Dedifferentiated amniotic fluid mesenchymal stem cell (primary cell): ENCODE results near the gene ATXN10.
"Not testable (repeated sequence)": the region's sequence is repeated elsewhere in the genome, so short reads cannot be mapped to it uniquely, and the experiment has no call there.

ENCODE experiments used
- DNase-seq: peaks from one replicate; pipeline ENCODE4 v3.0.0-alpha.2; 2016; ENCODE audit errors: extremely low spot score

ATXN10 gene

GRCh38 chr22:45671783-45672563 is at the start of gene ATXN10:
ATXN10 (plus strand) TSS chr22:45671834; CDS start chr22:45672064, 230 bp downstream.
- DNase-seq = no peak

DNA sequence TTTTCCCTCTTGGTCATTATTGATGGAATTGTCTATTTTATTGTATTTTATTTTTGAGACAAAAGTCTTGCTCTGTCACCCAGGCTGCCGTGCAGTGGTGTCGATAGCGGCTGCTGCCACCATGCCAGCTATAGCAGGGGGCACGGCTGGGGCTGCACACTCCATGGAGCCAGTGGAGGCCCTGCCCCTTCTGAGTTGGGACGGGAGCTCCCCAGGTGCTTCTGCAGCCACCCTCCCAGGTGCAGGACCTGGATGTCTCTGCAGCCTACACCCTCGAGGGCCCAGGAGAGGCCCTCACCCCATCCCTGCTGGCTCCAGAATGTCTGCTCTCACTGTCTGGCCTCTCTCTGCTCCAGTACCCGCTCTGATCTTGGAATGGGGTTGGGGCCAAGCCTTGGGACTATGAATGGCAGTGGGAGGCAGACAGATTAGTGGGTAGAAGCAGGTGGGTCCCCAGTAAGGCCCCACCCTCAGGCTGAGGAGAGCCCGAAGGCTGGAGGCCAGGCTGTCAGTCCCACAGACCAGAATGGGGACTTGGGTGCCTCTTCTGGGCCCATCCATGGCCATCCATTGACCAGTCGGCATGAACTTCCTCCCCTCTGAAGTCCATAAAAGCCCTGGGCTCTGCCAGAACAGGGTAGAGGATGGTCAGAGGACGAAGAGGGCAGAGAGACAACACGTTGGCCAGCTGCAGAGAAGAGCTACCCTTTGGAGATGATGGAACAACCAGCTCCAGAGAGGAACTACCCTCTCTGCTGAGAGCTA is 49.6 kb upstream of the ATXN10 start:
- no peak for DNase-seq

- not testable (repeated sequence) for DNase-seq
Measured at GRCh38 chr22:45623464-45624145, 48.0 kb upstream of the ATXN10 start.

DNA sequence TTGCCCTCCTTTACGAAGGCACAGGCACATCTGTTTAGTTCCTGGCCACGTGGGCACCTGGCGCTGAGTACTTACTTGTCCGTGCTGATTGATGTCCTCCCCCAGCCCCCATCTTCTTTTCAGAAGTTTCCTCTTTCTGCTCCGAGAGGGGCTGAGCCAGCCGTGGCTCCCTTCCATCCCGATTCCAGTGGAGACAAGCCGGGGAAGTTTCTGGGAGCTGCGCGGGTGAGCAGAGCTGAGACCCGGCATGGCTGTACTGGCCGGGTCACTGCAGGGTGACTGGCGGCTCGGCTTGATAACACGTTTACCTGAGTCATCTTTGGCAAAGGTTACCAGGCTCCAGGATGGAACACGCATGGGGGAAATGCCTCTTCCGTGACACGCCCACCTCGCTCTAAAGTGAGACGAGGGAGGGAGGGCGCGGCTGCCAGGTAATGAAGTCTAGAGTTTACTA is 45.4 kb upstream of the ATXN10 start:
- DNase-seq = no peak

DNA sequence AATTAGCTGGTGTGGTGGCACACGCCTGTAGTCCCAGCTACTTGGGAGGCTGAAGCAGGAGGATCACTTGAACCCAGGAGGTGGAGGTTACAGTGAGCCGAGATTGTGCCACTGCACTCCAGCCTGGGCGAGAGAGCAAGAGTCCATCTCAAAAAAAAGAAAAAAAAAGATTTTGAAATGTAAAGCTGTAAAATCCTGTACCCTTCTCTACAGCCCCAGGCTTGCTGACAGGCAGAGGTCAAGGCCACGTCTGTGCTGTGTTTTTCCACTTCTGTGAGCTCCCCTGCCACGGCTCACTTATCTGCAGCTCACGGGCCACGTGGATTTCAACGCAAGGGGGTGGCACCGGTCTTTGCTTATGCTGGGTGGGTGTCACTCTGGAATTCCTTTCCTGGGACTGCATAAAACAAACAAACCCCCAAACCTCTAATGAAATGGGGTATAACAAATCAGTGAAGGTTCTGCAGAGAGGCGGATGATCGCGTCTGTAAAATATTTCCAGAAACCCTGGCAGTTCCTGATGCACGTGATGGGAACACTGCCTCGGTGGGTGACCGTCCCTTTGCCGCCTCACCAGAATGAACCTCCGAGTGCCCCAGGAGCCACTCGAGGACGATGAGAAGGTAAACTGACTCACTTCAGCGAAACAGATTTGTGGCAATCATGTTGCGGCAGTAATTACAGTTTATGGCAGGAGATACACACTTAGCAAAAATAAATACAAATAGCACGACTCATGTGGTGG is 44.0 kb upstream of the ATXN10 start:
- DNase-seq = no peak

GRCh38 chr22:45628515-45628914 is 43.1 kb upstream of the ATXN10 start:
- no peak for DNase-seq

GRCh38 chr22:45629469-45630089 is 42.1 kb upstream of the ATXN10 start:
- DNase-seq = no peak

GRCh38 chr22:45630436-45630835 is 41.2 kb upstream of the ATXN10 start:
- no peak for DNase-seq

- DNase-seq = no peak
Measured at GRCh38 chr22:45631140-45631840, 40.3 kb upstream of the ATXN10 start.

DNA sequence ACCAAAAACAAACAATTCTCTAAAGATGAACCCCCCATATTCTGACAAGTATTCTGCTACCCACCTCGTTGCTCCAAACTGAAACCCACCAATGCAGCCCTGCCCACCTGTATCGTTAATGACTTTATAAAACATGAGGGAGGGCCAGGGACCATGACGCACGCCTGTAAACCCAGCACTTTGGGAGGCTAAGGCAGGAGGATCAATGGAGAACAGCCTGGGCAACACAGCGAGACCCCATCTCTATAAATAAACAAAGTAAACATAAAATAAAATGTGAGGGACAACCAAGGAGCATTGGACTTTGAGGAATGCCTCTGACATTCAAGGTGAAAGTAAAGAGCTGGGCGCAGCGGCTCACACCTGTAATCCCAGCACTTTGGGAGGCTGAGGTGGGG is 39.8 kb upstream of the ATXN10 start:
- no peak for DNase-seq

DNA sequence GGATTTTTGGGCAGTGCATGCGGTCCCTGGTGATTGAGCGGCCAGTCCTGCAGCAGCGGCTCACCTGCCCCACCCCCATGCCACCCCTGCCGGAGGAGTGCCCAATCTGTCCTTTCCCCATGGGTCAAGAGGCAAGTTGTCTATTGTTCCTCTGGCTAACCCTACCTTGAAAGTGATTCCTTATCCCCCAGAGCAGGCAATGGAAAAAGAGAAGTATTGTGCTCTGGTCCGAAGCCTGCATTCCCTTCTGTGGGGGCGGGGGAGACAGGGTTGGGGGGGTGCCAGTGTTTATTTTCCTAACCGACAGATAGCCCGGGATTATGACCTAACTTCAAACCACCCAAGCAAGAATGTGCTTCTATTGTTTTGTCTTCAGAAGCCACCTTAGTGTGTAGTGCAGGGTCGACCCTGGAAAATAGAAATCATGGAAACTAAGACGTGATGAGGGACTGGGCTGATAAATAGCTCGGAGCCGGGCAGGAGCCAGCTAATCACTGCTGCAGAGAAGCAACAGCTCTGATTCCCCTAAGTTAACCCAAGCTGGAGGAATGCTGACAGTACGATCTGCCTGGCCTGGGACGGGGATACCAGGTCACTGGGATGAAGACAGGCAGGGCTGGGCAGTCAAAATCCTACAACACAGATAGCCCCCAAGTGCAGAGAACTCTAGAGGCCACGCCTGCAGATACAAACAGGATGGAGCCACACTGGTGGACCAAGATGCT is 38.7 kb upstream of the ATXN10 start:
- no peak for DNase-seq

DNA sequence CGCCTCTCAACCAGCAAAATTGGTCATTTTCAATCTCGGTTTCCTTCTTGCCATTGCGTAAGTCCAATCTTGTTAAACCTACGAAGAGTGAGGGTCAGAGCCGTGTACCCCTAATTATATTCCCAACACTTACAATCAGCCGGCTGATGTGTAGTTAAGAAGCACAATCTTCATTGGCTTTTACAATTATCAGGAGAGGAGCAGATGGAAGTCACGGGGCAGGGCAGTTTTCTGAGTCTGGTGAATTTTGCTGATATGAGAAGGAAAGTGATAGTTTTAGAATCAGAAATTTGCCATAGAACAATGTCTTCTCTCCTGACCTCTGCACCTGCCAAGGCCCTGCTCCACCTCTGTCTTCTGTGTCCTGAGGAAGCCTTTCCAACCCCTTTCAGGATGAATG is 35.0 kb upstream of the ATXN10 start:
- no peak for DNase-seq

GRCh38 chr22:45638197-45638596 is 33.4 kb upstream of the ATXN10 start:
- DNase-seq = no peak

DNA sequence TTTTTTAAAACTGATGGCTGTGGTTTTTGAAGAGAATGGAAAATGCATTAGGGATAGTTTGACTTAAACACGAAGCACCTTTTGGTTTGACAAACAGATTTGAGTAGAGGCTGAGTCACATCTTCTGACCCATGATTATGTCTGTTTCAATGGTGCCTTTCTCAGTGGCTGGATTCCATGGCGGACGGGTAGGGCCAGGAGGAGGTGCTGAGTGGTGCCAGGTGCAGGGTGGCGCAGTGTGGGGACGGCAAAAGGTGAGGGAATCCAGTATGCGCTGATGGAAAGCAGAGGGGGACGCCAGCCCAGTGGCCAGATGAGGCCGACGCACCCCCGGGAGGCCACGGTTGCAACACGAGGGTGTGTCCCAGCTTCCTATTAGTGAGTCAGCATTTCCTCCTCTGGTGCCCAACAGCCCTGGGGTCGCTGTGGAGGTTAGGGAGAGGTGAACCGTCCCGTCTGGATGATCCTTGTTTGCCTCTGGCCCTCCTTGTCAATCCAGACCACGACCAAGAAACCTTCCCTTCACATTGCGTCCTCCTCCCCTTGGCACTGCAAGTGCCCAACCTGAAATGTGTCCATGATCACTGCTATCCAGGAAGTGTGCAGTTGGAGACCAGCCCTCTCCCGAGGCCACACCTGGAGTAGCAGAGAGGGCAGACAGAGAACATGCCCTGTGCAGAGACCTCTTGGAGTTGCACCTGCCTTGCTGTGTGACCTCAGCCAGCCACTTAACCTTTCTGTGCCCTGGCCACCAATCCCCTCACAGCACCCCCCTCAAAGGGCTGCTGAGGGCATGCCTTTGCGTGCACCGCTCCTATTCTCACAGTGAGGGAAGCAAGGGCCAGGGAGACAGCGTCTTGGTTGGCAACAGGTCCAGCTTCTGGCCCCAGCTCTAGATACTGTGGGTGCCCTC is 32.5 kb upstream of the ATXN10 start:
- DNase-seq = no peak

GRCh38 chr22:45639747-45640102 is 31.9 kb upstream of the ATXN10 start:
- DNase-seq = no peak

DNA sequence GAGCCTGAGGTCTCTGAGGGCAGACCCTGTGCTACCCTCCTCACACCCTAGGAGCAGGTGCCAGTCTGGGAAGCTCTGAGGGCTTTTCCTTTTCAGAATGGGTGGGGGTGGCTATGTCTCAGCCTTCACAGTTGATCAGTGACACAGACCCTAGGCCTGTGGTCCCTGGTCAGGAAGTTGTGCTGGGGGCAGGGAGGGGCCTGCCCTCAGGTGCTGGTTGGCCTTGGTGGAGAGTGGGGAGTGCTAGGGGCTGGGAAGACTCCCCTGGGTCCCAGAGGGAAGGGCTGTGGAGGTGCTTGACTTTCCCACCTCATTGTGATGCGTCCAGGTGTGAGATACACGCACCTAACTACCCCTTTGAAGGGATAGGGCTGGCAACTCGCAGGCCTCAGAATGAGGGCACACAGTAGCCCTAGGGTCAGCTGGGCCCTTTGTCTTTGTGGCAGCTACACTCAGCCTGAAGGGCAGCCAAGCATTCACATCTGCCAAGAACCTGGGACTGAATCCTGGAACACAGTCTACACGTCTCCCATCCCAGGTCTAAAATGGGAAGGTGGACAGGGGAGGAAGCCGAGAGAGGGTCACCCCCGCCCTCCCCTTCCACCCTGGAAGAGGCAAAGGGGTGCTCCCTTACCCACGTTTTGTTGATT is 31.2 kb upstream of the ATXN10 start:
- DNase-seq = no peak

GRCh38 chr22:45640941-45641621 is 30.6 kb upstream of the ATXN10 start:
- no peak for DNase-seq

DNA sequence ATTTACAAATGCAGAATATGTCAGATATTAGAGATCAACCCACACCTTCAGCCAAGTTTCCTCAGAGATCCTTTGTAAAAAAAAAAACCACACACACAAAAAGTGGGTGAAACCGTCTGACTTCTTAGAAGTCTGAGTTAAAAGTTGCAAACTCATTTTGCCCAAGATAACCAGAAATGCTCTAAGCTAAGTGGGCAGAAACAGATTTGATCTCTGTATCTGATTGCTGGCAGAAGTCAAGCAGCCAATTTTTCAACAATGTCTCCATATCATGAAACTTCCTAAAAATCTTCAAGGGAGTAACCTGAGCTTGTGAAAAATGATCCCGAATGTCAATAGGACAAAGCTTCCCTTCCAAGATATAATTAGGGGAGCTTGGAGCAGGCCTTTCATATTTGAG is 28.6 kb upstream of the ATXN10 start:
- no peak for DNase-seq
